ENCODE measurements around the gene TIGD3.

The TIGD3 gene

GRCh38 chr11:65392186-65392829 is 37.8 kb downstream of the TIGD3 start:
- DNase-seq, result no peak

GRCh38 chr11:65392899-65393298 is 38.3 kb downstream of the TIGD3 start:
- DNase-seq, result no peak

- DNase-seq, result no peak
These were observed 39.0 kb downstream of the TIGD3 start for GRCh38 chr11:65393513-65394079.

DNA sequence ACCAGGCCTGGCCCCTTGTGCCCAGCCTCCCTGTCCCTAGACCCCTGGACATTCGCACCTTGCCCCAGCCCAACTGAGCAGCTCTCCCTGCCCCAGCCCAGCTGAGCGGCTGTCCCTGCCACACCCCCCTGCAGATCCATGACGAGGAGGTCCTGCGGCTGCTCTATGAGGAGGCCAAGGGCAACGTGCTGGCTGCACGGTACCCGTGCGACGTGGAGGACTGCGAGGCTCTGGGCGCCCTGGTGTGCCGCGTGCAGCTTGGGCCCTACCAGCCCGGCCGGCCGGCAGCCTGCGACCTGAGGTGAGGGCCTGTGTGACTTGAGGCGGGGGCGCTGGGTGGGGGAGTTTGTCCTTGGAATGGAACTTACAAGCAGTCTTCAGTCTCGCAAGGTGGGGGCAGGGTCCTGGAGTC is 39.6 kb downstream of the TIGD3 start:
- DNase-seq, result no peak

DNA sequence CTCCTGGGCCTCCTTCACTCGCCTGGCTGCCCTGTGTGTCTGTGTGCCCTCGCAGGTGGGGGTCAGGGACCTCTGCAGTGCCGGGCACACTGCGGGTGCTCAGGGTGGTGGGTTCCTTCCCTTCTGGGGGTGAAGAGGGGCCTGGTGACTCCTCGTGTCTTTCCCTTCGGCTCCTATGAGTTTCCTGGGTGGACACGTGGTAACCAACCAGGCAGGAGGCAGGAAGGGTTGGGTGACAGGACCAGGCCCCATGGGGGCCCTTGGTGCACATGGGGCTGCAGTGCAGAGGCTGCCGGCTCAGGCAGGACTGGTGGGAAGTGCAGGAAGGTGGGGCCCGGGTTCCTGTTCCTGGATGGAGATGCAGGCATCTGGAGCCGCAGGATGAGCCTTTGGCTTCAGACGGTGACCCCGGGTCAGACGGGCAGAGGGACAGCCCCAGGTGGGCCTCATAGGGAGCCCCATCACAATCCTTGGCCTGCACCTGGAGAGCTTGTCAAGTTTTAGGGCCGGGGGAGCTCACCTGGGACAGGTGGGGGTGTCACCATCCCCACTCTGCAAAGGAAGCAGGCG is 41.5 kb downstream of the TIGD3 start:
- DNase-seq, result no peak

DNA sequence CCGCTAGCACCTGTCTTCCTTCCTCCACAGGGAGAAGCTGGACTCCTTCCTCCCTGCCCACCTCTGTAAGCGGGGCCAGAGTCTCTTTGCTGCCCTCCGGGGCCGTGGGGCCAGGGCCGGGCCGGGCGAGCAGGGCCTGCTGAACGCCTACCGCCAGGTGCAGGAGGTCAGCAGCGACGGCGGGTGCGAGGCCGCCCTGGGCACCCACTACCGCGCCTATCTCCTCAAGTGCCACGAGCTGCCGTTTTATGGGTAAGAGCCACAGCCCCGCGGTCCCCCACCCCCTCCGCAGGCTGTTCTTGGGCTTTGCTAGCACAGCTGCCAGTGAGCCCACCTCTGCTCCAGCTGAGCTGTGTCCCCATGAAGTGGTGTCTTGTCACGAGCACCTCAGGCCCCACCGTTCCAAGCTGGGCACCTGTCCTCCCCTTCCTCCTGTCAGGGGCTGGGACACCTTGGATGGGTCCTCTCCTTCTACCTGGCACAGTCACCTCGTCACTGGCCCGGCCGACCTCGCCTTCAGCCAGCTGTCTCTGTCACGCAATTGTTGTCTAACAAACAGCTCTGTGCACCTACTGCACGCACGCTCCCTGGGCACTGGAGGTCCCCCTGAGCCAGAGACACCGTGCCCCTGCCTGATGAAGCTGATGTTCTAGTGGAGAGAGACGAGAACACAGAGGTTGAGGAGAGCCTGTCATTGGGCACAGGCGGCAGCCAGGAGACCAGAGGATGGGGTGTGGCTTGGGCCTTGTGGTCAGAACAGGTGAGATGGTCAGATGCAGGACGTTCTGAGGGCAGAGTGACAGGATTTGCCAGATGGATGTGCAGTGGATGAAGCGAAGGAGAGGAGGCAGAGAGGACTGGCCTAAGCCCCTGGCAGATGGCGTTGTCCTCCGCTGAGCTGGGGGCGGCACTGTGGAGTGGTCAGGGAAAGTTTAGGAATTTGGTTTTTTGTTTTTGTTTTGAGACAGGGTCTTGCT is 42.5 kb downstream of the TIGD3 start:
- no peak for DNase-seq

DNA sequence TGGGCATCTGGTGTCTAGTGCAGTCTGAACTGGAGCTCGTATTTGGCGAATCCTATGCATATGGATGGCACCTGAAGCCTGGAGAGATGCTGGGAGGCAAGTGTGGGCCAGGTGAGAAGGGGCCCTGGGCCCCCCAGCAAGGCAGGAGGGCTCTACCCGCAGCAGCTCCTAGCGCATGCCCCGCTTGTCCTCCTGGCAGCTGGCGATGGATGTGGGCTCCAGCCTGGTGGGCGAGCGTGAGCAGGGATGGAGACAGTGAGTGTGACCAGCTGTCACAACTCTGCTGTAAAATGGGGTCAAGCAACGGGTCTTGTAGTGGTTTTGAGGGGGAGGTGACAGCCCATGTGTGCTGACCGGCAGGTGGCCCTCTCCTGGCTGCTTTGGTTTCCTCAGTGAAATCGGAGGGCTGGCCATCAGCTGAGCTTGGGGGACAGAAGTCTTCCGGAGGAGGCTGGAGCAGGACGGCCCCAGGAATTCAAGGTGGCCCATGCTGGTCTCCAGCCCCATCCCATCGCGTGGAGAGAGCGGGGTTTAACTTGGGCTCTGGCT is 43.9 kb downstream of the TIGD3 start:
- no peak for DNase-seq

DNA sequence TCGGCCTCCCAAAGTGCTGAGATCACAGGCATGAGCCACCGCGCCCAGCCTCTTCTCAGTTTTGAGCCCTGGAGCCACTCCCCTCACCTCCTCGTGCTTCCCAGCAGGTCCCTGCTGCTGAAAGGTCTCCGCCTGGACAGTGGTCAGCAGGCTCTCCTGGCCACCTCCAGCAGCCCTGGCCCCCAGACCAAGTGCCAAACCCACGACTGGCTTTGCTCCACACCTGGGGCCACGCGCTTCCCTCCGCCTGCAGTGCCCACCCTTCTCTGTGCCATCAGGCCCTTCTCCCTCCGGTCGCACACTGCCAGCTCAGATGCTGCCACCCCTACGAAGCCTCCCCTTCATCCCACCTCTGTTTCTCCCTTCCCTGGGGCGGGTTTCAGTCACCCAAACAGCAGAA is 44.7 kb downstream of the TIGD3 start:
- DNase-seq, result no peak

DNA sequence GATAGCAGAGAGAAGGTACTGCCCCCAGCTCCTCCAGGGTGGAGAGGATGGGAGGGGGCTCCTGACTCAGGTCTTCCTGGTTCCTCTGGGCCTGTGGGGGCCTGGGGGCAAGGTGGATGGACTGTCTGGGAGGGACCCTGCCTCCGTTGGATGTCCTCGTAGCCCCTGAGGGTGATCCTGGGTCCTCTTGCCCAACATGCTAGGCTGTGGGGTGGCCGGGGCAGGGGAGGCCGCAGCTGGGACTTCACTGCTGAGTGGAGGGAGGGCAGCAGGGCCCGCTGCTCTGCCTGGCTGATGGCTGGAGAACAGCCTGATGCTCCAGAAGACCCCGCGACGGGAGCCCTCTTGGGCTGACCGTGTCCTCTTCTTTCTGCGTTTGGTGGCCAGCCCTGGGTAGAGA is 45.3 kb downstream of the TIGD3 start:
- DNase-seq, result no peak

- DNase-seq, result no peak
These were observed 45.9 kb downstream of the TIGD3 start for GRCh38 chr11:65400307-65401072.

DNA sequence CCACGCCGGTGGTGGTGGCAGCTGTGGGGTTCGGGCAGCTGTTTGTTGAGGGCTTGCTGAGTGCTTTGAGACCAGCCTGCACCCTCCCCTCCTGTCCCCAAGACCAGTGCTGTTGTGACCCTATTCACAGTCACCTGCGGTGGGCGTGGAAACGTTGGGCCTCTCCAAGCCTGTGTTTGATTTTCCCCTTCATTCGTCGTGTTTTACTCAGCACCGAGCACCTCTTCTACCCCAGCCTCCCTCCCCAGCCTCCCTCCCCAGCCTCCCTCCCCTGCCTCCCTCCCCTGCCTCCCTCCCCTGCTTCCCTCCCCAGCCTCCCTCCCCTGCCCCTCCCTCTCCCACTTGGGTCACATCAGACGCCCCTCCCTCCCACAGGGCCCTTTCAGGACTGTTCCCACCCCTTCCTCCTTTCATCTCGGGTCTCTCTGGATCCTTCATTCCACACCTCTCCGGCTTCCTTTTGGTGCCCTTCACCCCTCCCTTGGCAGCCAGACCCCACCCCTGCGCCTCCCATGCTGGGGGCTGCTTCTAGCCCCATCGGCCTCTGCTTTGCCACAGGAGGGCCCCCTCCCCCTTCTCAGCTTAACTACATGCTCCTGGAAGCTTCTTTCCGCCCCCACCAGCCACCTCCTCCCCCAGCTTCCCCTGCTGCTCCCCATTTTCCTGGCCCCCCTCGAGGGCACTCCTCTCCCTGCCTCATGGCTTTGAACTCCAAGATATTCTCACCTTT is 46.7 kb downstream of the TIGD3 start:
- DNase-seq, result no peak

DNA sequence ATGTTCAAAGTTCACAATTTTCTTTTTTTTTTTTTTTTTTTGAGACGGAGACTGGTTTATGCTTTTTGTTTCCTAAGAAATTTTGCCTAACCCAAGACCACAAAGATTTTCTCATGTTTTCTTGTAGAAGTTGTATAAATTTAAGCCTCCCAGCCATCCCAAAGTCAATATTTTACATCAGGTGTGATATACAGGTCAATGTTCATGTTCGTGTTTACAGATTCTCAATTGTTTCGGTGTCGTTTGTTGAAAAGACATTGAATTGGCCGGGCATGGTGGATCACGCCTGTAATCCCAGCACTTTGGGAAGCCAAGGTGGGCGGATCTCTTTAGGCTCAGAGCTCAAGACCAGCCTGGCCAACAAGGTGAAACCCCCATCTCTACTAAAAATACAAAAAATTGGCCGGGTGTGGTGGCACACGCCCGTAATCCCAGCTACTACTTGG is 47.3 kb downstream of the TIGD3 start:
- DNase-seq, result no peak

GRCh38 chr11:65402790-65403189 is 48.2 kb downstream of the TIGD3 start:
- no peak for DNase-seq

DNA sequence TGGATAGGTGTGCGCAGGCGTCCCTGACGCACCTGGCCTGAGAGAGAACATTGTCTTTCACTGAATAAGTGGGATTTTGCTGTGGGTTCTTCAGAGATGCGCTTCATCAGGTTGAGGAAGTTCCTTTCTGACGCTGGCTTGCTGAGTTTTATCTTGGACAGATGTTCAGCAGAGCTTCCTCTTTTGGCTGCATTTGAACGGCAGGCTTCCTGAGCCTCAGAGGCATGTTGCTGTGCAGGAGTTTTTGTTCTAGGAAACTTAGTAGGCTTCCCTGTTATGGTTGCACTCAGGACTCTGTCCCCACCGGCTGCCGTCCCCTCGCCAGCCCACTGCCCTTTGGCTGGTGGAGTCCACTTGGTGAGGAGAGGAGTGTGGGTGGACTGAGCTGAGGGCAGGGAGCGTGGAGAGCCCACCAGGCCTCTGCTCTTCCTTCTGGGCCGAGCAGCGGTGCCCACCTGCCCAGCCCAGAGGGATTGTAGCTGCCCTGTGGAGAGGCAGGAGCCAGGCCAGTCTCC is 49.1 kb downstream of the TIGD3 start:
- DNase-seq, result no peak

- no peak for DNase-seq
These were observed 49.7 kb downstream of the TIGD3 start for GRCh38 chr11:65404210-65404609.

DNA sequence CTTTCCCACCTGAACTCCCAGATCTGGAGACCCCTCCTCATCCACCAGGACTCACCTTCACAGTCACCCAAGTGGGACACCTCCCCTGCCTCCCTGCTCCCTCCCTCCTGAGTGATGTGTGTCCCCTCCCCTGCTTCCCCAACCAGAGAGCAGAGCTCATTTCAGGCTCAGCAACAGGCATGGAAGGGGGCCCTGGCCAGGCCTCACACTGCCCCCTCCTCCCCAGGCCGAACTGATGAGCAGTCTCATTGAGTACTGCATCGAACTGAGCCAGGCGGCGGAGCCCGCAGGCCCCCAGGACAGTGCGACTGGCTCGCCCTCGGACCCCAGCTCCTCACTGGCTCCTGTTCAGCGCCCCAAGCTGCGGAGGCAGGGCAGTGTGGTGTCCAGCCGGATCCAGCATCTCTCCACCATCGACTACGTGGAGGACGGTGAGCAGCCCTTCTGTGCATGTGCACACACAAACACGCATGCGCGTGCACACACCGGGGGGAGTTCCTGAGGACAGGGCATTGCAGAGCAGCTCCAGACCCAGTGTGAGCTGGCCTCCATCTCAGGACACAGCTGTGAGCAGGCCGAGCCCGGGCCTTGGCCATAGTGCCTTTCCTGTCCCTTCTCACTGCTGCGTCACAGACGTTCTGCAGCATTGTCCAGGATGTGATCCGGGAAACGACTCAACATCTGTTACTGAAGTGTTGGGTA is 50.2 kb downstream of the TIGD3 start:
- no peak for DNase-seq
